AG20443 (cell line): ENCODE measurements around the gene BBS4.
"Not testable (repeated sequence)": the region's sequence is repeated elsewhere in the genome, so short reads cannot be mapped to it uniquely, and the experiment has no call there.

ENCODE experiments used
- DNase-seq: peaks from one replicate; pipeline ENCODE4 v3.0.0; 2012; ENCODE audit warnings: low spot score, mixed read lengths

The BBS4 gene

DNA sequence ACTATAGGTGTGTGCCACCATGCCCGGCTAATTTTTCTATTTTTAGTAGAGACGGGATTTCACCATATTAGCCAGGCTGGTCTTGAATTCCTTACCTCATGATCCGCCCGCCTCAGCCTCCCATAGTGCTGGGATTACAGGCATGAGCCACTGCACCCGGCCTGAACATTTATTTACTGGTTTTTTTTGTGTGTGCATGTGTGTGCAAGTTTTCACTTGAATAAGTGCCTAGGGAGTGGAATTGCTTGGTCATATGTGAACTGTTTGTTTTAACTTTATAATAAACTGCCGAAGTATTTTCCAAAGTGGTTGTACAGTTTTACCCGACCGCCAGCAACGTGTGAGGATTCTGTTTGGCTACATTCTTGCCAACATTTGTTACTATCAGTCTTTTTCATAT is 14.1 kb downstream of the BBS4 start:
- no peak for DNase-seq

DNA sequence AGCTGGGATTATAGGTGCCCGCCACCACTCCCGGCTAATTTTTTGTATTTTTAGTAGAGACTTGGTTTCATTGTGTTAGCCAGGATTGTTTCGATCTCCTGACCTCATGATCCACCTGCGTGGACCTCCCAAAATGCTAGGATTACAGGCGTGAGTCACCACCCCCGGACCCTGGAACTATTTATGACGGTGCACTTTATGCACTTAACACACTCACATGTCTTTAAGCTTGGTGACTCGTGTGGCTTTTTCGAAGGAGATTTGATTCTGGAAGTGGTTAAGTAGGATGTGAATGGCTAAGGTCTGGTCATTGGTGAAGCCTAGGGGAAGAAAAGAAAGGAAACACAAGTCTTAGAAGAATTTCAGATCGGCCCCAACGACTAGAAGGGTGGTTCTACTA is 20.3 kb downstream of the BBS4 start:
- no peak for DNase-seq

DNA sequence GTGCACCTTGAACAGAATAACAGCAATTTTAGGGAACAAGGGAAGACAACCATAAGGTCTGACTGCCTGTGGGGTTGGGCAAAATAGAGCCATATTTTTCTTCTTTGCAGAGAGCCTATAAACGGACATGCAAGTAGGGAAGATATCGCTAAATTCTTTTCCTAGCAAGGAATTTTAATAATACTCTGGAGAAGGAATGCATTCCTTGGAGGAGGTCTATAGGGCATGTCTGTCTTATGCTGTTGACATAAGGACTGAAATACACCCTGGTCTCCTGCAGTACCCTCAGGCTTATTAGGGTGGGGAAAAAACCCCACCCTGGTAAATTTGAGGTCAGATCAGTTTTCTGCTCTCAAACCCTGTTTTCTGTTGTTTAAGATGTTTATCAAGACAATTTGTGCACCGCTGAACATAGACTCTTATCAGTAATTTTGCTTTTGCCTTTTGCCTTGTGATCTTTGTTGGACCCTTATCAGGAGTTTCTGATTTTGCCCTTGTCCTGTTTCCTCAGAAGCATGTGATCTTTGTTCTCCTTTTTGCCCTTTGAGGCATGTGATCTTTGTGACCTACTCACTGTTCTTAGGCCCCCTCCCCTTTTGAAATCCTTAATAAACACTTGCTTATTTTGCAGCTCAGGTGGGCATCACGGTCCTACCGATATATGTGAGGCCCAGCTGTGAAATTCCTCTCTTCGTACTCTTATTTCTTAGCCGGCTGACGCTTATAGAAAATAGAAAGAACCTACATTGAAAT is 22.7 kb downstream of the BBS4 start:
- not testable (repeated sequence) for DNase-seq

- DNase-seq: peak; percentile 71
Measured at GRCh38 chr15:72722071-72722696, 36.2 kb downstream of the BBS4 start.

- no peak for DNase-seq
Measured at GRCh38 chr15:72724028-72724427, 38.0 kb downstream of the BBS4 start.

DNA sequence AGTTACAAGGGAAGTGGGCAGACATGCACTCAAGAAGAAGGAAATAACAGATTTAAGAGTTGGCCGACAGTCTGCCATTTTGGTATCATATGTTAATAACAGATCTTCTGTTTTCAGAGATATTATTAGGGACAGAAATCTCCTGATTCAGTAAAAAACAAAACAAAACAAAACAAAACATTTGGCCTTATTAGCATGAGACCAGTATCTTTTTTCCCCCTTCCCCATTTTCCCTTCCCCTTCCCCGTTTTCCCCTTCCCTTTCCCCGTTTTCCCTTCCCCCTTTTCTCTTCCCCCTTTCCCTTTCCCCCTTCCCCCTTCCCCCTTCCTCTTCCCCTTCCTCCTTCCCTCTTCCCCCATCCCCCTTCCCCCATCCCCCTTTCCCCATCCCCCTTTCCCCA is 39.4 kb downstream of the BBS4 start:
- DNase-seq: no peak

GRCh38 chr15:72725851-72726250 is 39.8 kb downstream of the BBS4 start:
- not testable (repeated sequence) for DNase-seq

GRCh38 chr15:72727154-72727553 is 41.1 kb downstream of the BBS4 start:
- DNase-seq: no peak

GRCh38 chr15:72728249-72728648 is 42.2 kb downstream of the BBS4 start:
- not testable (repeated sequence) for DNase-seq

DNA sequence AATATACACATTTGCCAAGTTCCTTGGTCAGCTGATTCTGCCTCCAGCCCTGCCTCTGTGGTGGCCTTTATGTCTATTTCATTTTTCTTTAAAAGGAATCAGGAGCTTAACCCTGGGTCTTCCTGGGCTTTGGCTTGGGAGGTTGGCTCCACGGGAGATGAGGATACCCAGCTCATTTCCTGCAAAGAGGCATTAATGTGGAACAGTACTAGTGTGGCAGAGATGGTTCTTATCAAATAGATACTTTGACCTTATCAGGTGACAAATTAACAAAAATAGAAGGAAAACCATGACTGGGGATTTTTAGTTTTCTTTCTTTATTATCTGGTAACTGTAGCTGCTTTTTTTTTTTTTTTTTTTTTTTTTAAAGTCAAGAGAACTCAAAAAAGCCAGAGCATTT is 42.8 kb downstream of the BBS4 start:
- DNase-seq: no peak

GRCh38 chr15:72732086-72732485 is 46.1 kb downstream of the BBS4 start:
- DNase-seq: no peak

- no peak for DNase-seq
Measured at GRCh38 chr15:72732516-72732915, 46.5 kb downstream of the BBS4 start.

DNA sequence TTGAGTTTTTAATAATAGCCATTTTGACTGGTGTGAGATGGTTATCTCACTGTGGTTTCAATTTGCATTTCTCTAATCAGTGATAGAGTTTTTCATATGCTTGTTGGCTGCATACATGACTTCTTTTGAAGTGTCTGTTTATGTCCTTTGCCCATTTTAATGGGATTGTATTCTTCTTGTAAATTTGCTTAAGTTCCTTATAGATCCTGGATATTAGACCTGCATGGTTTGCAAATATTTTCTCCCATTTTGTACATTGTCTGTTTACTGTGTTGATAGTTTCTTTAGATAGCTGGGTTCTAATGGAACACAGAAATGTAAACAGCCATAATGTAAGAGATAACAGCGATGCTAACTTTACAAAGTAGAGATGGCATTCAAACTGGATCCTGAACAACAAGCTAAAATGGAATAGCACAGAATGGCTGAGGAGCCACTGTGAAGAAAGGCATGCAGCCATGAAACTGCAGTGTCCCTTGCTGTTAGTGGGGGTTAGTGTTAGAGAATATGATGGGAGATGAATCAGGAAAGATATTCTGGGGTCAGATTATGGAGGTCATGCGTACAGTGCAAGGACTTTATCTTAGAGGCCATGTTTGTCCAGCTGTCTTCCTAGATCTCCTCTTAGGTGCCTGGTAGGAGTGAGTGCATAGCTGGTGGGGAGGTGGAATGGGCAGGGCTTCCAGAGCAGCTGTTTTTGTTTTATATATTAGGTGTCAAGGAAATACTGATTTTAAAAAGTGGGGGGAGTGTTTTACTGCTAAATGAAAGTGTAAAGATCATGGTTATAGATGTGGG is 48.1 kb downstream of the BBS4 start:
- no peak for DNase-seq

DNA sequence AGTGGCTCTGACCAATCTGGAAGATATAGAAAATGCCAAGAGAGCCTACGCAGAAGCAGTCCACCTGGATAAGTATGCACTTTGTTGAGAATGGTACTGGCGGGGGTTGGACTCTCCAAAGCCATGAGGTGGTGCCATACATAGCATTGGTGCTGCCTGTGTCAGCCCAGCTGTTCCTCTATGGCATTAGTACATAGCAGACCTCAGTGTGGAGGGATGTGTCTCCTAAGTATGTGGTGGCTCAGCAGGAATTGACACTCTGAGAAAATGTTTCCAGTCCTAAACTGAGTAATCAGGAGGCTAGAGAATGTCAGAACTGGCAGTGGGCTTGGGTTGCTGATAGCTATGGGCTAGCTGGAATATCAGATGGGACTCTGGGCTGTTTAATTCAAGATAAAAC is 49.1 kb downstream of the BBS4 start:
- no peak for DNase-seq

GRCh38 chr15:72737061-72737460 is 51.1 kb downstream of the BBS4 start:
- DNase-seq: no peak

DNA sequence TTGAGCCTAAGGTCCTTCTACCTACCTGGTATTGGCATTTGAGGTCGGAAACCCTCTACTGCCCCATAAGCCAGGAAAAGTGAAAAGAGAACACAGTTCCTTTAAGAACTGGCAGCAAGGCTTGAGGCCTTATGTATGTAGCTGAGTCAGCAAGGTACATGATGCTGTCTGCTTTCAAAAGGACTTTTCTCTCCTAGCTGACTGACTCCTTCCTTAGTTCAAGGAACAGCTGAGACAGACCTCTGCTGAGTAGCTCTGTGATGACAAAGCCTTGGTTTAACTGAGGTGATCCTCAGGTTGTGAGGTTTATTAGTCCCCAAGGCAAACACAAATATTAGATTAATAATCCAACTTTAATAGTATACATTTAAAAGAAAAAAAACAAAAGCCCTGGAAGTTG is 51.7 kb downstream of the BBS4 start:
- no peak for DNase-seq

GRCh38 chr15:72740219-72740618 is 54.2 kb downstream of the BBS4 start:
- no peak for DNase-seq

GRCh38 chr15:72749700-72750099 is 63.7 kb downstream of the BBS4 start:
- no peak for DNase-seq

DNA sequence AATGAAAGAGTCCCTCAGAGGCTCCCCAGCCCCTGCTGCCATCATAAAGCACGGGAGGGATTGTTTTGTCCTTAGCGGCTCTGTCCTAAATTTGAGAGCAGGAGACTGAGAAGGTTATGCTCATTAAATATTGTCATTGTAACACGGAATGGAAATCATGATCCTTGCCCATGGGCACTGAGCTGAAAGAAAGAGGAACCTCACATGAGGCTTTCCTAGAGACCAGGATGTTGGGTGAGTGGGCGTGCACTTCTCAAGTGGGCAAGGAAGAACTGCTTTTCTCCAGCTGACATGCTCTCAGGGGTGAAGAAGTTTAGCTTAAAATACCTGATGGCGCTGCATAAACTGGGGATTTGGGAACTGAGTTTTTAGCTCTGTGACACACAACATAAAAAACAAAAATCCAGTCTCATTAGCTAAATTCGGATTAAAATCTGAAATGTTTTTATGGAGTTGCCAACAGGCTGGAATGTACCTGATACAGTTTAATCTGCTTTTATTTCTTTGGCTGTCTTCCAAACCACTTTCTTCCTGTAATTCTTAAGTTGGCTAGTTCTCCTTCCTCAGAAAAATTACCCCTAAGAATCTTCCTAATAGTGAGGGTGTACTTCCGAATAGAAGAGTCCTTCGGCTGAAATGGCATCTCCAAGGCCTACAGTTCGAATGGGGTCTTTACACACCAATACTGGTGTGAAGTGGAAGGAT is 65.9 kb downstream of the BBS4 start:
- no peak for DNase-seq

GRCh38 chr15:72754096-72754495 is 68.1 kb downstream of the BBS4 start:
- DNase-seq: no peak

DNA sequence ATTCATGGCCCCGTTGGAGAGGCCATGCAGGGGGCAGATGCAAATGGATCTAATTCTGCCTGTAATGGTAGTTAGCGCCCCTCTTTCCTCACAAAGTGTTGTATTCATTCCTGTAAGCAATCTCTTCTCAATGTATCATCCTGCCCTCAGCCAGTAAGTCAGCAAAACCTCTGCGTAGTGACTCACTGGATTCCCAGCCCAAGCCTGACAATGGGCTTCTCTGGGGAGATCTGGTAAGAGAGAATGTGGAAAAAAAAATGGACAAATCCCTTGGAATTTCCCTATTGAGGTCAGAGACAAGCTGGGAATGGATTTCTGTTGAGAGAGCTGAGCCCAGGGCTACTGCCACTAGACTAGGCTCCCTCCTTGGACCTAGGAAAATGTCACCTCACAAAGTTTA is 72.2 kb downstream of the BBS4 start:
- DNase-seq: peak; percentile 93

GRCh38 chr15:72760590-72761260 is 74.7 kb downstream of the BBS4 start:
- no peak for DNase-seq
